Adrenal gland (tissue), 5 donors: ENCODE results near the gene TNFSF9.

Experiments used
- POLR2A ChIP-seq, 2 donors: fragments of 450-650 bp; IDR thresholded peaks; one replicate each; pipeline ENCODE4 v1.6.1; 2017; ENCODE audit warnings: antibody characterized with exemption in 2 of 2, mild to moderate bottlenecking in 2 of 2, moderate library complexity in 1 of 2
- TF ChIP-seq, protein P1 (sequence below), 6 experiments: fragments of 450-650 bp in 4 of 6; fragments of 200-600 bp in 2 of 6; sonication (generic) in 1 of 6; IDR thresholded peaks; 1 replicate in 5 of 6; 2 replicates in 1 of 6; pipeline versions ENCODE4 v1.5.1 to v1.8.0; 2016 to 2021; ENCODE audit warnings: antibody characterized with exemption in 6 of 6, mild to moderate bottlenecking in 2 of 6, moderate library complexity in 1 of 6
- donor health status: DM: no; HTN: no; CAD: no.

DNA sequence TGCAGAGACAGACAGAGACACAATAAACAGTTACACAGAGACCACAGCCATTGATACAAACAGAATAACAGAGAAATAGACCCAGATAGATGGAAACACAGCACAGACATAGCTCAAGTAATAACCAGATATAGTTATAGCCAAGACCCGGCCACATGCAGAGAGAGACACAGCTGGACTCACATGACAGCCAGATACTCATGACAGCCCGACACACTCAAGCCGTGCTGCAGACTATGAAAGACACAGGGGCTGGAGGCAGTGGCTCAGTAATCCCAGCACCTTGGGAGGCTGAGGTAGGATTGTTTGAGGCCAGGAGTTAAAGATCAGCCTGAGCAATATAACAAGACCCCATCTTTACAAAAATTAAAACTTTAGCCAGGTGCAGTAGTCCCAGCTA lies 47.6 kb upstream of the TNFSF9 start:
- TF ChIP-seq POLR2A (IDR thresholded peaks at IDR 0.05): no peak
- TF ChIP-seq, protein P1, sequence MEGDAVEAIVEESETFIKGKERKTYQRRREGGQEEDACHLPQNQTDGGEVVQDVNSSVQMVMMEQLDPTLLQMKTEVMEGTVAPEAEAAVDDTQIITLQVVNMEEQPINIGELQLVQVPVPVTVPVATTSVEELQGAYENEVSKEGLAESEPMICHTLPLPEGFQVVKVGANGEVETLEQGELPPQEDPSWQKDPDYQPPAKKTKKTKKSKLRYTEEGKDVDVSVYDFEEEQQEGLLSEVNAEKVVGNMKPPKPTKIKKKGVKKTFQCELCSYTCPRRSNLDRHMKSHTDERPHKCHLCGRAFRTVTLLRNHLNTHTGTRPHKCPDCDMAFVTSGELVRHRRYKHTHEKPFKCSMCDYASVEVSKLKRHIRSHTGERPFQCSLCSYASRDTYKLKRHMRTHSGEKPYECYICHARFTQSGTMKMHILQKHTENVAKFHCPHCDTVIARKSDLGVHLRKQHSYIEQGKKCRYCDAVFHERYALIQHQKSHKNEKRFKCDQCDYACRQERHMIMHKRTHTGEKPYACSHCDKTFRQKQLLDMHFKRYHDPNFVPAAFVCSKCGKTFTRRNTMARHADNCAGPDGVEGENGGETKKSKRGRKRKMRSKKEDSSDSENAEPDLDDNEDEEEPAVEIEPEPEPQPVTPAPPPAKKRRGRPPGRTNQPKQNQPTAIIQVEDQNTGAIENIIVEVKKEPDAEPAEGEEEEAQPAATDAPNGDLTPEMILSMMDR (IDR thresholded peaks at IDR 0.05): no peak
